Measurements from ENCODE around the gene ZSWIM4. TPM values are rescaled to one million over a fixed set of nuclear protein-coding genes. Genes with fewer than 3 reads are reported as not detected.

ZSWIM4 gene
- total and polyA plus RNA-seq, 9 donors: 1.2 to 7.9 (median 4.3) TPM

MicroRNA genes within 50 kb of the gene (microRNA counts, 767-probe panel; counts per million panel counts)
- 2,285 counts per million, percentile 82 among the panel's probes with 10 or more counts for microRNA hsa-miR-181c-5p
- 6,635 counts per million, percentile 98 among the panel's probes with 10 or more counts for microRNA hsa-miR-23a-3p
- microRNA hsa-miR-24-3p: 3,610 counts per million, percentile 88 among the panel's probes with 10 or more counts
- microRNA hsa-miR-27a-3p: 530 counts per million, percentile 78 among the panel's probes with 10 or more counts

Small RNAs within 50 kb of the gene (microRNA-seq; reads per million reads assigned to microRNA genes)
- gene MIR181C: 198 to 847 (median 514) reads per million in 3 donors
- gene MIR181D: 81.8 to 298 (median 180) reads per million in 3 donors

Small RNAs within 50 kb of the gene (small RNA-seq; reads per million reads assigned to genes)
- gene MIR181C (27.3 reads per million, percentile 88 among the genes with 10 or more reads in this experiment), gene MIR181D (47.7 reads per million, percentile 89 among the genes with 10 or more reads in this experiment), gene RN7SL619P (not detected)

Other genes starting within 250 kb of the ZSWIM4 start
- gene MRI1, start 30.9 kb upstream of the ZSWIM4 start, total RNA-seq: 10 to 100 TPM; 27.5 to 52.6 (median 43.1) TPM
- 10 to 100 TPM; 13.9 to 34.2 TPM for gene MRI1, start 30.9 kb upstream of the ZSWIM4 start, polyA plus RNA-seq
- gene C19orf53, start 21.0 kb upstream of the ZSWIM4 start, total RNA-seq: 100 to 1,000 TPM in 2 of 7 donors, 10 to 100 TPM in 5; 76.4 to 298 (median 91.3) TPM
- 100 to 1,000 TPM in 1 of 2 donors, 10 to 100 TPM in 1; 62.5 to 156 TPM for gene C19orf53, start 21.0 kb upstream of the ZSWIM4 start, polyA plus RNA-seq
- gene NANOS3, start 81.7 kb downstream of the ZSWIM4 start, total RNA-seq: 1 to 10 TPM in 3 of 7 donors, under 1 TPM in 1, not detected in 3; 0.98 to 2.4 (median 1.3) TPM
- gene NANOS3, start 81.7 kb downstream of the ZSWIM4 start, polyA plus RNA-seq: under 1 TPM in 1 of 2 donors, not detected in 1; 0.30 TPM
- gene BRME1, start 110.7 kb downstream of the ZSWIM4 start, total RNA-seq: 1 to 10 TPM; 1.3 to 3.7 (median 2.3) TPM
- 1 to 10 TPM in 1 of 2 donors, under 1 TPM in 1; 0.57 to 2.8 TPM for gene BRME1, start 110.7 kb downstream of the ZSWIM4 start, polyA plus RNA-seq
- 10 to 100 TPM; 21.0 to 38.1 (median 29.7) TPM for gene CC2D1A, start 110.8 kb downstream of the ZSWIM4 start, total RNA-seq
- 10 to 100 TPM; 13.1 to 24.1 TPM for gene CC2D1A, start 110.8 kb downstream of the ZSWIM4 start, polyA plus RNA-seq
- gene PODNL1, start 143.0 kb downstream of the ZSWIM4 start, total RNA-seq: 1 to 10 TPM in 5 of 7 donors, under 1 TPM in 2; 0.48 to 3.8 (median 1.4) TPM
- 1 to 10 TPM in 1 of 2 donors, under 1 TPM in 1; 0.63 to 3.7 TPM for gene PODNL1, start 143.0 kb downstream of the ZSWIM4 start, polyA plus RNA-seq
- gene DCAF15, start 157.1 kb downstream of the ZSWIM4 start, total RNA-seq: 10 to 100 TPM; 11.1 to 28.0 (median 23.4) TPM
- 10 to 100 TPM in 1 of 2 donors, 1 to 10 TPM in 1; 5.0 to 29.1 TPM for gene DCAF15, start 157.1 kb downstream of the ZSWIM4 start, polyA plus RNA-seq
- gene RFX1, start 210.9 kb downstream of the ZSWIM4 start, total RNA-seq: 10 to 100 TPM in 5 of 7 donors, 1 to 10 TPM in 2; 2.4 to 16.1 (median 14.7) TPM
- gene RFX1, start 210.9 kb downstream of the ZSWIM4 start, polyA plus RNA-seq: 1 to 10 TPM; 1.2 to 7.6 TPM
- gene RLN3, start 232.7 kb downstream of the ZSWIM4 start, total RNA-seq: not detected
- gene RLN3, start 232.7 kb downstream of the ZSWIM4 start, polyA plus RNA-seq: not detected
- gene IL27RA, start 236.3 kb downstream of the ZSWIM4 start, total RNA-seq: 1 to 10 TPM in 5 of 7 donors, under 1 TPM in 2; 0.48 to 4.3 (median 1.8) TPM
- 1 to 10 TPM; 2.1 to 2.4 TPM for gene IL27RA, start 236.3 kb downstream of the ZSWIM4 start, polyA plus RNA-seq

Measured in ovary (tissue), 9 donors.